ENCODE measurements around the gene MAPK9.
"Not testable (repeated sequence)": the region's sequence is repeated elsewhere in the genome, so short reads cannot be mapped to it uniquely, and the experiment has no call there.

The MAPK9 gene

GRCh38 chr5:180222056-180222455, 69.8 kb downstream of the MAPK9 start:
- no peak for DNase-seq

GRCh38 chr5:180217797-180218196, 74.1 kb downstream of the MAPK9 start:
- DNase-seq, result no peak

- no peak for DNase-seq
These were observed 75.2 kb downstream of the MAPK9 start for GRCh38 chr5:180216646-180217171.

- DNase-seq, result no peak
These were observed 75.9 kb downstream of the MAPK9 start for GRCh38 chr5:180215783-180216630.

- DNase-seq, result no peak
These were observed 76.8 kb downstream of the MAPK9 start for GRCh38 chr5:180214870-180215770.

GRCh38 chr5:180213657-180214207, 78.2 kb downstream of the MAPK9 start:
- DNase-seq, result no peak

GRCh38 chr5:180213256-180213600, 78.7 kb downstream of the MAPK9 start:
- no peak for DNase-seq

GRCh38 chr5:180212363-180213255, 79.3 kb downstream of the MAPK9 start:
- DNase-seq, result no peak

- DNase-seq, result no peak
These were observed 80.2 kb downstream of the MAPK9 start for GRCh38 chr5:180211761-180212035.

GRCh38 chr5:180210961-180211760, 80.7 kb downstream of the MAPK9 start:
- no peak for DNase-seq

GRCh38 chr5:180210077-180210476, 81.8 kb downstream of the MAPK9 start:
- DNase-seq, result not testable (repeated sequence)

- no peak for DNase-seq
These were observed 82.7 kb downstream of the MAPK9 start, which contains the start of gene RASGEF1C for GRCh38 chr5:180209137-180209581. Gene RASGEF1C (minus strand): TSS chr5:180209211. CDS start chr5:180138052, 71,159 bp downstream.

- no peak for DNase-seq
These were observed 83.3 kb downstream of the MAPK9 start for GRCh38 chr5:180208435-180209081.

- DNase-seq, result no peak
These were observed 83.8 kb downstream of the MAPK9 start for GRCh38 chr5:180208038-180208434.

- no peak for DNase-seq
These were observed 84.3 kb downstream of the MAPK9 start for GRCh38 chr5:180207593-180207992.

- no peak for DNase-seq
These were observed 84.9 kb downstream of the MAPK9 start for GRCh38 chr5:180206993-180207392.

- no peak for DNase-seq
These were observed 86.0 kb downstream of the MAPK9 start for GRCh38 chr5:180205916-180206315.

- no peak for DNase-seq
These were observed 87.5 kb downstream of the MAPK9 start for GRCh38 chr5:180204276-180204819.

GRCh38 chr5:180202939-180203573, 88.8 kb downstream of the MAPK9 start:
- no peak for DNase-seq
